Measurements from ENCODE around the gene KIRREL3. TPM values are rescaled to one million over a fixed set of nuclear protein-coding genes. Genes with fewer than 3 reads are reported as not detected.
A peak's percentile ranks its signal among the peaks of the same experiment; 100 is the strongest.

KIRREL3 gene
- total RNA-seq, 2 donors from 2014 or later: 0.61 to 0.64 TPM

DNA sequence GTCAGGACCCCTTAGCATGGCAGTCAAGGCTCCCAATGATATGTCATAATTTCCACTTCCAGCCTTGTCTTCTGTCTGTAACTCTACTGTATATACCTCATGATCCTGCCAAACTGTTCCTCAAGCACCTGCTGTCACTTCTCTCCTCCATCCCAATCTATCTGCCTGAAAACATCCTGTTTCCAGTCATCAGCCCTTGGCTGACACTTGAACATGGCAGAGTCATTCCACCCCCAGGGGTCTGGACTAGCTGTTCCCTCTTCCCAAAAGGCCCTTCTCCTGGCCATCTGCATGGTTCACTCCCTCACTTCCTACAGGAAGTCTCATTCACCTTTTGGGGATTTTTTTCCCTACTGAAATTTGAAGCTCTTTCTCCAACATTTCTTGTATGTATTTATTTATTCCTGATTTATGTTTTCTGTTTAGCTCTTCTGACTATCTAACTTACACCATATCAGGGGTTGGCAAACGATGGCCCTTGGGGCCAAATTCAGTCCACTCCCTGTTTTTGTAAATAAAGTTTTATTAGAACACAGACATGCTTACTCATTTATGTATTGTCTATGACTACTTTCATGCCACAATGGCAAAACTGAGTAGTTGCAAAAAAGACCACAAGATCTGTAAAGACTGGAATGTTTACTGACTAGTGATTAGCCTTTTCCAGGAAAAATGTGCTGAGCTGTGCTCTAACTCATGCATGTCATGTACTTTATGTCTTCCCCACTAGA is 278.4 kb downstream of the KIRREL3 start:
- no peaks in the 10 kb centered on the region for H3K4me1 ChIP-seq
- TF ChIP-seq CTCF (IDR thresholded peaks at IDR 0.05): no peak
- H3K27me3 ChIP-seq: no peaks in the 10 kb centered on the region
- intact Hi-C loops (cut with DNase I): no loop called here
- no peak overlapping the region for H3K4me3 ChIP-seq
- no peak for DNase-seq
- no peaks in the 10 kb centered on the region for H3K9me3 ChIP-seq
- no peaks in the 10 kb centered on the region for H3K36me3 ChIP-seq
- no peak overlapping the region for H3K9ac ChIP-seq (ENCODE audit: low read depth in 2 of 2, low read length in 2 of 2)
- H3K27ac ChIP-seq: no peak overlapping the region

DNA sequence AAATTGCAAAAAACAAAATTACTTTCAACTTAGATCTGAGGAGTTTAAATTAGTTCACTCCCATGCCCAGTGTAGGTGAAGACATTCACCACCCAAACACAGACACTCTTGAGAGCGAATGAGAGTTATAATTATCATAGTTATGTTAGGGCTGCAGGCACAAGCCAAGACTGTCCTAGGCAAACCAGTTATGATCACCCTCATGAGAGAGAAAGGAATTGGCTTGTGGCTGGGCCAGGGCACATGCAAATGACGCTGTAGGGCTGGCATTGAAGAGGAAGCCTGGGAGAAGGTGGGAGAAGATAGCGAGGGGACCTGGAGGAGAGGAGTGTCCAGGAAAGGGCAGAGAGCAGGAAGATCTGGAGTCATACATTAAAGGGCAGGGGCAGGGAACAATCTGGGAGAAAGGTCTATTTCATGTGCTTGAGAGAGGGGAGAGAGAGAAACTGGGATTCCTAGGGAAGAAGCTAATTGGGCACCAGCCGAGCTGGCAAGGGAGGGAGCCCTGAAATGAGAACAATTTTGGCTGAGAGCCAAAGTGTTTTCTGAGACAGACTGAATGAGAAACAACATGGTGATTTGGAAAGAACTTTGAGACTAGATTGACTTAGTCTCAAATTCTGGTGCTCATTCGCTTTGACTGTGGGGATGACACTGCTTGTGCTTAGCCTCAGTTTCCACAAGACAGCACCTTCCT is 279.9 kb downstream of the KIRREL3 start:
- DNase-seq: no peak
- Histone ChIP-seq H3K27me3 (no peaks in the 10 kb centered on the region), H3K4me1 (no peaks in the 10 kb centered on the region), H3K27ac (no peak overlapping the region), H3K4me3 (no peak overlapping the region), H3K9me3 (no peaks in the 10 kb centered on the region), H3K36me3 (no peaks in the 10 kb centered on the region), H3K9ac (ENCODE audit: low read depth in 2 of 2, low read length in 2 of 2) (no peak overlapping the region)
- intact Hi-C loops (cut with DNase I): no loop called here
- TF ChIP-seq CTCF (IDR thresholded peaks at IDR 0.05): no peak

DNA sequence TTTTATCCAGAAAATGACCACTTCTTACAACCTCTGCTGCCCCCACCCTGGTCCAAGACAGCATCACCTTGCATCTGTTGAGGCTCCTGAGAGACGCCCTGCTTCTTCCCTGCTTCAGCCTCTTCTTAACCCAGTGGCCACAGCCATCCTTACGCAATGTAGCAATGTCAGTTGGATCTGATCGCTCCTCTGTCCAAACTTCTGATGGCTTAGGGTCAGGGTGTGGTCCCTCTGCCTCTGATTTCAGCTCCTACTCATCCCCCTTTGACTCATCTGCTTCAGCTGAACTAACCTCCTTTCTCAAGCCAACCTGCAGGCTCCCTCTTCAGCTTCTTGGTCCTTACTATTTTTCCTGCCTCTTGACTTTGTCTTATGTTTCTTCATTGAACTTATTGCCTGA is 280.8 kb downstream of the KIRREL3 start:
- H3K36me3 ChIP-seq: no peaks in the 10 kb centered on the region
- H3K4me3 ChIP-seq: no peak overlapping the region
- intact Hi-C loops (cut with DNase I): loop anchor here (5.0 kb wide), 1 partner anchor 353 kb away; no protein-coding TSS in a partner anchor
- no peaks in the 10 kb centered on the region for H3K9me3 ChIP-seq
- no peak overlapping the region for H3K9ac ChIP-seq (ENCODE audit: low read depth in 2 of 2, low read length in 2 of 2)
- H3K27me3 ChIP-seq: no peaks in the 10 kb centered on the region
- TF ChIP-seq CTCF (IDR thresholded peaks at IDR 0.05): no peak
- no peak for DNase-seq
- H3K4me1 ChIP-seq: no peaks in the 10 kb centered on the region
- H3K27ac ChIP-seq: no peak overlapping the region

- Histone ChIP-seq H3K27ac (no peak overlapping the region), H3K4me1 (no peaks in the 10 kb centered on the region), H3K4me3 (no peak overlapping the region), H3K9ac (ENCODE audit: low read depth in 2 of 2, low read length in 2 of 2) (no peak overlapping the region), H3K36me3 (no peaks in the 10 kb centered on the region), H3K27me3 (no peaks in the 10 kb centered on the region), H3K9me3 (no peaks in the 10 kb centered on the region)
- no peak for TF ChIP-seq CTCF (IDR thresholded peaks at IDR 0.05)
- intact Hi-C loops (cut with DNase I): loop anchor here (5.0 kb wide), 1 partner anchor 354 kb away; no protein-coding TSS in a partner anchor
- DNase-seq: no peak
These were observed 282.3 kb downstream of the KIRREL3 start for GRCh38 chr11:126718276-126718675.

DNA sequence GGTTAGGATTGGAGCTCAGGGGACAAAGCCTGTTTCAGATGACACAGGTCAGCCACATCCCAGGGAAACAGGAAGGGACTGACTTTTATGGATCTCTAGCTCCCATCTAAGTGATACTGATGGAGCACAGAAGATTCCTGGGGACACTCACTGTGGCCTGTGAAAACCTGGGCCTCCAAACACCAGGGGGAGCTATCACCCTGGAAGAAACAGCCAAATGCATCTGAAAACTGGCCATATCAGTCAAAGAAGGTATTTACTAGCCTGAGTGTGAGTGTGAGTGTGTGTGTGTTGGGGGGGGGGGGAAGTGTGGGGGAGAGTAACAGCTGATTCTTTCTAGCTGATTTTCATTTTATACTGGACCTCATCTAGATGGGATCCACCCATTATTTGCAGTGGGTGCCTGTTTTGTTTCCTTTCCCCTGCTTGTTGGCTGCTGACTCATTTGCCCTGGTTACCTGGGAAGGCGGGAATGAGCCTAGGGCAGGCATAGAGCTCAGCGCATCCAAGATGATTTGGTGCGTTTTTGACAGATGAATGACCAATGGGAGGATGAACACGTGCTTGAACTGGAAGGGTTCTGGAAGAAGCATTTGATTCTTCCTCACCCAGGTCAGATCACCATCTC is 284.0 kb downstream of the KIRREL3 start:
- intact Hi-C loops (cut with DNase I): loop anchor here (2.0 to 5.0 kb wide), 2 partner anchors 274 to 356 kb away; no protein-coding TSS in a partner anchor
- TF ChIP-seq CTCF (IDR thresholded peaks at IDR 0.05): peak; percentile 47

More for the DNA sequence above, 284.0 kb downstream of the KIRREL3 start:
- peak; percentile 51 for DNase-seq
- H3K9me3 ChIP-seq: no peaks in the 10 kb centered on the region
- H3K27ac ChIP-seq: no peak overlapping the region
- H3K9ac ChIP-seq (ENCODE audit: low read depth in 2 of 2, low read length in 2 of 2): no peak overlapping the region
- no peak overlapping the region for H3K4me3 ChIP-seq
- no peaks in the 10 kb centered on the region for H3K4me1 ChIP-seq
- no peaks in the 10 kb centered on the region for H3K27me3 ChIP-seq
- no peaks in the 10 kb centered on the region for H3K36me3 ChIP-seq
